Activated CD8-positive, alpha-beta T cell treated with anti-CD3 and anti-CD28 coated beads for 36 hours (primary cell): ENCODE data around the gene HES1. TPM values are rescaled to one million over a fixed set of nuclear protein-coding genes. Genes with fewer than 3 reads are reported as not detected.
A peak's percentile ranks its signal among the peaks of the same experiment; 100 is the strongest.

ENCODE experiments used
- ATAC-seq: fragments of 200-7000 bp; cut with Tn5 transposase; one replicate; pipeline ENCODE4 v1.10.0; 2021; ENCODE audit warnings: mild to moderate bottlenecking, moderate library complexity
- CTCF ChIA-PET: fragments of 350-600 bp; sonication (Branson Sonifier 250); formaldehyde crosslinking; loops from one replicate; lab custom pipeline; 2021; ENCODE audit warnings: antibody characterized with exemption; lab: Charles Lee
- POLR2A ChIA-PET: fragments of 350-600 bp; sonication (Branson Sonifier 250); formaldehyde crosslinking; loops from one replicate; lab custom pipeline; 2021; ENCODE audit warnings: antibody characterized with exemption; lab: Charles Lee
- DNase-seq: peaks from one replicate; pipeline ENCODE4 v3.0.0-alpha.2; 2020
- H3K27ac Mint-ChIP-seq: one replicate; pipeline ENCODE4 v1.8.0; 2021; ENCODE audit warnings: mild to moderate bottlenecking, mixed read lengths
- H3K27me3 Mint-ChIP-seq: one replicate; pipeline ENCODE4 v1.8.0; 2021; ENCODE audit warnings: mixed read lengths
- H3K36me3 Mint-ChIP-seq: one replicate; pipeline ENCODE4 v1.8.0; 2021; ENCODE audit warnings: low read depth, mixed read lengths
- H3K4me1 Mint-ChIP-seq: one replicate; pipeline ENCODE4 v1.8.0; 2021; ENCODE audit warnings: low read depth, mixed read lengths
- H3K4me3 Mint-ChIP-seq: one replicate; pipeline ENCODE4 v1.8.0; 2021; ENCODE audit warnings: mild to moderate bottlenecking, moderate library complexity, mixed read lengths
- H3K9me3 Mint-ChIP-seq: one replicate; pipeline ENCODE4 v1.8.0; 2021; ENCODE audit warnings: mixed read lengths
- CTCF ChIP-seq: fragments of 200-600 bp; IDR thresholded peaks from one replicate; pipeline ENCODE4 v1.8.0; 2022; ENCODE audit warnings: antibody characterized with exemption, mild to moderate bottlenecking
- intact Hi-C: fragments of 100-400 bp; cut with micrococcal nuclease; formaldehyde crosslinking; loops from one replicate; pipeline ENCODE4 v1.10.0; 2022
- total RNA-seq, 2 experiments: library from RNA; stranded (reverse); gene quantifications; one replicate each; pipeline ENCODE4 v1.2.3, GENCODE V29; 2021

The HES1 gene
- not detected for total RNA-seq

- Mint-ChIP-seq H3K4me3 (peak within 1 kb of the TSS; percentile 63), H3K36me3 (no peaks in the 10 kb centered on the region), H3K9me3 (no peaks in the 10 kb centered on the region), H3K4me1 (peaks cover 41% of the 10 kb centered on the region), H3K27me3 (peaks cover 66% of the 10 kb centered on the region), H3K27ac (peak within 1 kb of the TSS; percentile 75)
- ATAC-seq (peak; percentile 28), DNase-seq (peak; percentile 57)
- TF ChIP-seq CTCF, result no peak
- ChIA-PET POLR2A (no interaction called here), CTCF (interaction anchor here (0.9 to 1.2 kb wide), 3 partner anchors 90 to 489 kb away, joined by 3 read pairs; no protein-coding TSS in a partner anchor)
- intact Hi-C loops, result loop anchor here (5.0 to 10.0 kb wide), 4 partner anchors 171 to 471 kb away; no protein-coding TSS in a partner anchor
These were observed at the start of gene HES1 for GRCh38 chr3:194135806-194136518. TSS of gene HES1 (plus strand) at chr3:194136148. CDS start at chr3:194136381, 233 bp downstream.

GRCh38 chr3:194086388-194087075, 49.4 kb upstream of the HES1 start:
- CTCF ChIA-PET, result no interaction called here
- no peak overlapping the region for H3K4me3 Mint-ChIP-seq
- no peaks in the 10 kb centered on the region for H3K9me3 Mint-ChIP-seq
- POLR2A ChIA-PET, result no interaction called here
- no peak overlapping the region for H3K27ac Mint-ChIP-seq
- intact Hi-C loops, result no loop called here
- DNase-seq (no peak), ATAC-seq (no peak)
- no peaks in the 10 kb centered on the region for H3K36me3 Mint-ChIP-seq
- TF ChIP-seq CTCF, result no peak
- H3K4me1 Mint-ChIP-seq, result peaks cover 6% of the 10 kb centered on the region
- H3K27me3 Mint-ChIP-seq, result peaks cover 13% of the 10 kb centered on the region

GRCh38 chr3:194087280-194087679, 48.7 kb upstream of the HES1 start:
- ChIA-PET POLR2A (no interaction called here), CTCF (no interaction called here)
- intact Hi-C loops, result no loop called here

GRCh38 chr3:194087995-194088855, 47.7 kb upstream of the HES1 start:
- Mint-ChIP-seq H3K36me3 (no peaks in the 10 kb centered on the region), H3K27ac (no peak overlapping the region), H3K9me3 (no peaks in the 10 kb centered on the region), H3K27me3 (peaks cover 9% of the 10 kb centered on the region), H3K4me3 (no peak overlapping the region), H3K4me1 (peaks cover 6% of the 10 kb centered on the region)
- POLR2A ChIA-PET, result no interaction called here
- ATAC-seq, result no peak
- intact Hi-C loops, result no loop called here
- CTCF ChIA-PET, result no interaction called here
- DNase-seq, result no peak
- no peak for TF ChIP-seq CTCF

More at GRCh38 chr3:194087280-194087679, 48.7 kb upstream of the HES1 start:
- Mint-ChIP-seq H3K4me3 (no peak overlapping the region), H3K4me1 (peaks cover 6% of the 10 kb centered on the region), H3K27me3 (peaks cover 13% of the 10 kb centered on the region), H3K27ac (no peak overlapping the region), H3K36me3 (no peaks in the 10 kb centered on the region), H3K9me3 (no peaks in the 10 kb centered on the region)
- TF ChIP-seq CTCF, result no peak
- no peak for ATAC-seq
- no peak for DNase-seq
